22Rv1 (cell line): ENCODE measurements around the gene LONRF2.

Experiments used
- CTCF ChIP-seq: fragments of 450-650 bp; IDR thresholded peaks from 2 replicates; pipeline ENCODE4 v1.5.1; 2017; ENCODE audit warnings: mild to moderate bottlenecking
- ZFX ChIP-seq: fragments of 450-650 bp; IDR thresholded peaks from 2 replicates; pipeline ENCODE4 v1.6.1; 2017; ENCODE audit warnings: antibody characterized with exemption, borderline replicate concordance

- TF ChIP-seq CTCF: no peak
- TF ChIP-seq ZFX: no peak
Observed at GRCh38 chr2:100294162-100294497, 28.2 kb downstream of the LONRF2 start.
